Left lung (tissue), 10 donors: ENCODE measurements around the gene TMEM255A. TPM values are rescaled to one million over a fixed set of nuclear protein-coding genes. Genes with fewer than 3 reads are reported as not detected.

ENCODE experiments used
- ATAC-seq: fragments of 200-7000 bp; cut with Tn5 transposase; one replicate; pipeline ENCODE4 v1.9.1; 2020; ENCODE audit warnings: moderate library complexity
- DNase-seq, 4 donors: peaks; one replicate each; pipeline ENCODE4 v3.0.0-alpha.2; 2013 to 2020
- H3K27ac ChIP-seq, 2 donors: fragments of 200-600 bp; sonication (generic) in 1 of 2; one replicate each; pipeline versions ENCODE4 v1.5.0 to v1.8.0; 2020 to 2021
- H3K27me3 ChIP-seq, 2 donors: fragments of 200-600 bp; sonication (generic) in 1 of 2; one replicate each; pipeline versions ENCODE4 v1.5.0 to v1.8.0; 2020 to 2021
- H3K36me3 ChIP-seq, 2 donors: fragments of 200-600 bp; sonication (generic) in 1 of 2; one replicate each; pipeline versions ENCODE4 v1.5.0 to v1.8.0; 2020 to 2021
- H3K4me1 ChIP-seq, 2 donors: fragments of 200-600 bp; one replicate each; pipeline ENCODE4 v1.8.0; 2021
- H3K4me3 ChIP-seq, 2 donors: fragments of 200-600 bp; sonication (generic) in 1 of 2; one replicate each; pipeline versions ENCODE4 v1.5.0 to v1.8.0; 2020 to 2021; ENCODE audit warnings: mild to moderate bottlenecking in 1 of 2
- H3K9me3 ChIP-seq, 2 donors: fragments of 200-600 bp; sonication (generic) in 1 of 2; one replicate each; pipeline versions ENCODE4 v1.5.0 to v1.8.0; 2020 to 2021
- intact Hi-C, 2 donors: fragments of 100-400 bp; cut with DNase I; formaldehyde crosslinking; loops; one replicate each; pipeline versions ENCODE4 v1.11.2 to v1.14.2; 2022
- polyA plus RNA-seq, 6 donors: library from polyadenylated mRNA; unstranded; fragments of 120-200 nt; gene quantifications; one replicate each; pipeline ENCODE4 v1.2.1, GENCODE V29; 2013; ENCODE audit not compliant: insufficient read length in 6 of 6
- total RNA-seq, 2 donors: library from RNA; stranded (reverse); fragmentation: NEBNext Ultra II Directional; extraction: Animal tissue kit (Norgen Biotek cat#: 25700); gene quantifications; one replicate each; pipeline ENCODE4 v1.2.1, GENCODE V29; 2021
- TF ChIP-seq, protein P1 (sequence below), 2 donors: fragments of 200-600 bp; sonication (generic) in 1 of 2; IDR thresholded peaks; one replicate each; pipeline versions ENCODE4 v1.5.0 to v1.8.0; 2021; ENCODE audit warnings: antibody characterized with exemption in 2 of 2
- donor health status: DM: no; HTN: yes; CAD: no.
- donor health status: DM: no; HTN: no; CAD: no.

The TMEM255A gene
- total and polyA plus RNA-seq, 8 donors: 0.58 to 1.9 (median 1.4) TPM

DNA sequence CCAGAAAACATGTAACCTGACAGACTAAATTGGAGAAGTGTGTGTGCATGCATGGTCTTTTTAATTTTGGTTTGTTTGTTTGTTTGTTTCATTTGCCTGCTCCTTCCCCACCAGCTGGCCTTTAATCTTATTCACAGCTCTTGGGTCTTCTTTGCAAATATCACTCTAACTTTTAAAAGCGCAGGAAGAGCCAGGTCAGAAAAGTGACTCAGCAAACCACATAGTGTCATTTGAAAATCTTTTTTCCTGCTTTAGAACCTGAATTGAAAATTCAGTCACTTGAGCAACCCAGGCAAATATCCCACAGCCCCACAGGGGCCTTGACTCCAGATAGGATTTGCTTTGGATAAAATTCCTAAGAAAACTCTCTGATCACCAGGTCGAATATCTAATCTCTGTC is 4.6 kb downstream of the TMEM255A start:
- ATAC-seq (no peak), DNase-seq (no peak)
- Histone ChIP-seq H3K9me3 (no peaks in the 10 kb centered on the region), H3K4me1 (peaks cover 0 to 11% of the 10 kb centered on the region in 2 donors), H3K27ac (no peak overlapping the region), H3K36me3 (no peaks in the 10 kb centered on the region), H3K4me3 (no peak overlapping the region), H3K27me3 (peaks cover 32 to 44% of the 10 kb centered on the region in 2 donors)
- intact Hi-C loops: no loop called here
- TF ChIP-seq, protein P1, sequence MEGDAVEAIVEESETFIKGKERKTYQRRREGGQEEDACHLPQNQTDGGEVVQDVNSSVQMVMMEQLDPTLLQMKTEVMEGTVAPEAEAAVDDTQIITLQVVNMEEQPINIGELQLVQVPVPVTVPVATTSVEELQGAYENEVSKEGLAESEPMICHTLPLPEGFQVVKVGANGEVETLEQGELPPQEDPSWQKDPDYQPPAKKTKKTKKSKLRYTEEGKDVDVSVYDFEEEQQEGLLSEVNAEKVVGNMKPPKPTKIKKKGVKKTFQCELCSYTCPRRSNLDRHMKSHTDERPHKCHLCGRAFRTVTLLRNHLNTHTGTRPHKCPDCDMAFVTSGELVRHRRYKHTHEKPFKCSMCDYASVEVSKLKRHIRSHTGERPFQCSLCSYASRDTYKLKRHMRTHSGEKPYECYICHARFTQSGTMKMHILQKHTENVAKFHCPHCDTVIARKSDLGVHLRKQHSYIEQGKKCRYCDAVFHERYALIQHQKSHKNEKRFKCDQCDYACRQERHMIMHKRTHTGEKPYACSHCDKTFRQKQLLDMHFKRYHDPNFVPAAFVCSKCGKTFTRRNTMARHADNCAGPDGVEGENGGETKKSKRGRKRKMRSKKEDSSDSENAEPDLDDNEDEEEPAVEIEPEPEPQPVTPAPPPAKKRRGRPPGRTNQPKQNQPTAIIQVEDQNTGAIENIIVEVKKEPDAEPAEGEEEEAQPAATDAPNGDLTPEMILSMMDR (IDR thresholded peaks at IDR 0.05): no peak

DNA sequence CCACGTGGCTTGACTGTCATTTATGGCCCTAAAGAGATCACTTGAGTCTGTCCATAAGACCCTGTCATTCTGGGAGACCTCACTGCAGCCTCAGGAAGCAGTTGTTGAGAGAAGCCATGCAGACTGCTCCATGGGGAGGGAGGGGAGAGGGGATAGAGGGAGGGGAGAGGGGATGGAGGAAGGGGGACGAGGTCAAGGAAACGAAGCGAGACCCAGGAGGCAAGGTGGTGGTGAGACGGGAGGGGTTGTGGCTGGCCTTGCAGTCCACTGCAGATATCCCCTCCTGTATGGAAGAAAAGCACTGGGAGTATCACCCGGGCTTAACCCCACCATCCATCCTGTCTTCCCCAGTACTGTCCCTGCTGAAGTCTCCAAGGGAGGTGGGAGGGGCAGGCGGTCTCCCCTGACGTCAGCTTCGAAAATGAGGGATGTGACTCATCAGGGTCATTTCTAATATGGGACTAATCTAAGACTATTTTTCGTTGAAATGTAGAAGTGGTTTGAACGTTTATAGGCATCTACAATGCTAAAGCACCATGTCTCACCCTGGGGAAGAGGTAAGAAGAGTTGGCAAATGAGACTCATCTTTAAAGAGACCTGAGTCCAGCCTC is 5.6 kb downstream of the TMEM255A start:
- Histone ChIP-seq H3K9me3 (no peaks in the 10 kb centered on the region), H3K4me3 (no peak overlapping the region), H3K27ac (no peak overlapping the region), H3K4me1 (peaks cover 0 to 6% of the 10 kb centered on the region in 2 donors), H3K36me3 (no peaks in the 10 kb centered on the region), H3K27me3 (peaks cover 32 to 35% of the 10 kb centered on the region in 2 donors)
- DNase-seq (no peak), ATAC-seq (no peak)
- intact Hi-C loops: no loop called here
- TF ChIP-seq, protein P1 (IDR thresholded peaks at IDR 0.05): no peak

DNA sequence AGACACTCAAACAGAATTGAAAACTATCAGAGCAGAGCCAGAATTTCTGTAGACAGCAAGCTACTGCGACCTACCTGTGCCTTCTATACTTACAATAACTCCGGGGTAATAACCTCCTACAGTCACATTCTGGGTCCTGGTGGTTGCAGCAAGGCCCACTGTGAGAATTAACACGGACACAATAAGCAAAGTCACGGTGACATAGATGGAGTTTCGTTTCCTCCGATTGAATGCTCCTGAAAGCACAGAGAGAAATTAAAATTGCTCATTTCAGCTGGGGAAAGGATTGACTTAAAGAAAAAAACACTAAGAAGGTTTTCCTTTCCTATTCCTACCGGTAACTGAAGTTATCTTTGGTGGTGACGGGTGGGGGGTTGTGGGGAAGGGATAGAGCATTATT is 7.0 kb downstream of the TMEM255A start:
- Histone ChIP-seq H3K36me3 (no peaks in the 10 kb centered on the region), H3K4me1 (no peaks in the 10 kb centered on the region), H3K27me3 (peaks cover 21 to 32% of the 10 kb centered on the region in 2 donors), H3K4me3 (no peak overlapping the region), H3K9me3 (no peaks in the 10 kb centered on the region), H3K27ac (no peak overlapping the region)
- DNase-seq (no peak), ATAC-seq (no peak)
- intact Hi-C loops: no loop called here
- TF ChIP-seq, protein P1 (IDR thresholded peaks at IDR 0.05): no peak

DNA sequence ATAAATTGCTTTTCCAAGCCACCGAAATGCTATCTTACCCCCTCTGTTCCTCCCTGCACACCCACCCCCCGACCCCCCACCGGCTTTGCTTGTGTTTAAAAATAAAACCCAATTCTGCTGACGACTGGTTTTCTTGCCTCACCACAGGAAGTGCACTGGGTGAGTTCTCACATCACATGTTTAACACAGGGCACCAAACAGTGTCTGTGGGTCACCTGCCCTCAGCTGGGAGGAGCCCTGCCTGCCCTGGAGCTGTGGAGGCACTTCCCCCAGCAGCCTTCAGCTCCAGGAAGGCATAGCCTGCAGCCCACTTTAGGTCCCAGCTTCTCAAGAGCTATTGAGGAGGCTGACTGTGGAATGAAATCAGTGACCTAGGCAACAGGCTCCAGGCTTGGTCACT is 8.8 kb downstream of the TMEM255A start:
- Histone ChIP-seq H3K4me3 (no peak overlapping the region), H3K27me3 (peaks cover 3 to 14% of the 10 kb centered on the region in 2 donors), H3K36me3 (no peaks in the 10 kb centered on the region), H3K4me1 (no peaks in the 10 kb centered on the region), H3K9me3 (no peaks in the 10 kb centered on the region), H3K27ac (no peak overlapping the region)
- peak; percentile 85 for ATAC-seq
- intact Hi-C loops: no loop called here
- DNase-seq: peak in 1 of 4 donors; percentile 58
- TF ChIP-seq, protein P1 (IDR thresholded peaks at IDR 0.05): no peak

DNA sequence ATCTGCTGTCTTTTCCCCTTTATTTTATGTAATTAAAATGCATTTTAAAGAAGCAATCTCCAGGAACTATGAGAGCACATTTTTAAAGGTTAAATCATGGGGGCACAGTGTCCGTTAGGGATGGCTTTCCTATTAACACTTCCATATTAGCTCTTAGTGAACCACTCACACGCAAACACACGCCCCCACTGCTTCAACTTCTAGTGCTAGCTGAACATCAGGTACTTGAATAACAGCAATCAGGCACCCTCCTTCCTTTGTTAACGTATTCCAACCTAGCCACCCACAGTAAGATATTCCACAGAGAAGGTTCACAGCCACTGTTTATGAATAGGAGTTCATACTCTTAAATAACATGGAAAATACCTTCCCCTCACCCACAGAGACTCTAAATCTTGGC is 9.3 kb downstream of the TMEM255A start:
- intact Hi-C loops: no loop called here
- peaks cover 0 to 9% of the 10 kb centered on the region in 2 donors for H3K27me3 ChIP-seq
- DNase-seq (no peak), ATAC-seq (no peak)
- no peak overlapping the region for H3K4me3 ChIP-seq
- H3K4me1 ChIP-seq: no peaks in the 10 kb centered on the region
- TF ChIP-seq, protein P1 (IDR thresholded peaks at IDR 0.05): no peak
- no peak overlapping the region for H3K27ac ChIP-seq
- no peaks in the 10 kb centered on the region for H3K36me3 ChIP-seq
- H3K9me3 ChIP-seq: no peaks in the 10 kb centered on the region
